Breast epithelium (tissue), 4 donors: Measurements from ENCODE around the gene CASP8. TPM values are rescaled to one million over a fixed set of nuclear protein-coding genes. Genes with fewer than 3 reads are reported as not detected.
"Not testable (repeated sequence)": the region's sequence is repeated elsewhere in the genome, so short reads cannot be mapped to it uniquely, and the experiment has no call there.

Experiments used
- DNase-seq, 2 donors: peaks; one replicate each; pipeline ENCODE4 v3.0.0-alpha.2; 2019; ENCODE audit warnings: low spot score in 2 of 2
- H3K27ac ChIP-seq, 2 donors: fragments of 200-600 bp; sonication (generic) in 1 of 2; one replicate each; pipeline ENCODE4 v1.5.1; 2016 to 2019; ENCODE audit warnings: mild to moderate bottlenecking in 1 of 2
- H3K27me3 ChIP-seq, 2 donors: fragments of 200-600 bp; sonication (generic) in 1 of 2; one replicate each; pipeline versions ENCODE4 v1.5.1 to v1.6.0; 2017 to 2019; ENCODE audit warnings: control low read depth in 1 of 2, mild to moderate bottlenecking in 1 of 2
- H3K36me3 ChIP-seq: fragments of 200-600 bp; one replicate; pipeline ENCODE4 v1.5.1; 2019
- H3K4me1 ChIP-seq, 2 donors: fragments of 200-600 bp; sonication (generic); one replicate each; pipeline ENCODE4 v1.5.1; 2016 to 2019; ENCODE audit warnings: control low read depth in 1 of 2
- H3K4me3 ChIP-seq, 3 donors: fragments of 200-600 bp; sonication (generic); 1 replicate in 2 of 3; 2 replicates in 1 of 3; pipeline ENCODE4 v1.5.1; 2016 to 2019; ENCODE audit warnings: mild to moderate bottlenecking in 3 of 3, moderate library complexity in 2 of 3
- H3K9me3 ChIP-seq, 2 donors: fragments of 200-600 bp; sonication (generic) in 1 of 2; one replicate each; pipeline ENCODE4 v1.5.1; 2016 to 2019; ENCODE audit warnings: control low read depth in 1 of 2
- CTCF ChIP-seq, 3 donors: fragments of 450-650 bp; IDR thresholded peaks; one replicate each; pipeline ENCODE4 v1.5.1; 2016 to 2017; ENCODE audit warnings: antibody characterized with exemption in 3 of 3, mild to moderate bottlenecking in 3 of 3, moderate library complexity in 3 of 3
- POLR2A ChIP-seq: fragments of 450-650 bp; IDR thresholded peaks from one replicate; pipeline ENCODE4 v1.6.1; 2016; ENCODE audit warnings: antibody characterized with exemption, mild to moderate bottlenecking, moderate library complexity
- POLR2AphosphoS5 ChIP-seq, 3 donors: sonication (generic); formaldehyde crosslinking; IDR thresholded peaks; one replicate each; pipeline ENCODE4 v1.6.1; 2017; ENCODE audit warnings: antibody characterized with exemption in 3 of 3
- intact Hi-C: fragments of 100-400 bp; cut with DNase I; formaldehyde crosslinking; loops from one replicate; pipeline ENCODE4 v1.15.1; 2023; ENCODE audit warnings: low total_unique reads
- total RNA-seq, 3 donors: library from RNA; depleted of rRNA; stranded (reverse); fragments of >200 nt; gene quantifications; one replicate each; pipeline ENCODE4 v1.1.0, GENCODE V29; 2016

The CASP8 gene
- total RNA-seq, 3 donors from 2014 or later: 18.2 to 28.8 (median 21.3) TPM

GRCh38 chr2:201279079-201279478 lies 18.7 kb downstream of the CASP8 start:
- Histone ChIP-seq H3K4me1 (no peaks in the 10 kb centered on the region), H3K4me3 (no peak overlapping the region), H3K36me3 (peaks cover 3% of the 10 kb centered on the region), H3K27me3 (no peaks in the 10 kb centered on the region), H3K9me3 (no peaks in the 10 kb centered on the region), H3K27ac (no peak overlapping the region)
- intact Hi-C loops: no loop called here
- no peak for DNase-seq
- TF ChIP-seq POLR2A: no peak
- TF ChIP-seq CTCF (IDR thresholded peaks at IDR 0.05): no peak

GRCh38 chr2:201280191-201281040 lies 20.1 kb downstream of the CASP8 start:
- Histone ChIP-seq H3K36me3 (peaks cover 3% of the 10 kb centered on the region), H3K4me3 (no peak overlapping the region), H3K4me1 (no peaks in the 10 kb centered on the region), H3K27me3 (no peaks in the 10 kb centered on the region), H3K27ac (no peak overlapping the region), H3K9me3 (no peaks in the 10 kb centered on the region)
- no peak for DNase-seq
- TF ChIP-seq POLR2AphosphoS5 (IDR thresholded peaks at IDR 0.05): no peak
- TF ChIP-seq CTCF (IDR thresholded peaks at IDR 0.05): no peak
- no peak for TF ChIP-seq POLR2A
- intact Hi-C loops: no loop called here

GRCh38 chr2:201285499-201285898 lies 25.2 kb downstream of the CASP8 start:
- H3K36me3 ChIP-seq: peaks cover 12% of the 10 kb centered on the region
- intact Hi-C loops: no loop called here
- TF ChIP-seq POLR2AphosphoS5 (IDR thresholded peaks at IDR 0.05) (no peak), POLR2A (no peak), CTCF (IDR thresholded peaks at IDR 0.05) (no peak)

GRCh38 chr2:201290457-201291148 lies 30.3 kb downstream of the CASP8 start:
- peaks cover 12% of the 10 kb centered on the region for H3K36me3 ChIP-seq

More at GRCh38 chr2:201285499-201285898, 25.2 kb downstream of the CASP8 start:
- Histone ChIP-seq H3K4me3 (no peak overlapping the region), H3K27ac (no peak overlapping the region), H3K27me3 (no peaks in the 10 kb centered on the region), H3K9me3 (no peaks in the 10 kb centered on the region), H3K4me1 (no peaks in the 10 kb centered on the region)
- DNase-seq: no peak

GRCh38 chr2:201298462-201299052 lies 38.2 kb downstream of the CASP8 start:
- Histone ChIP-seq H3K36me3 (no peaks in the 10 kb centered on the region), H3K9me3 (peaks cover 0 to 4% of the 10 kb centered on the region in 2 donors), H3K27me3 (no peaks in the 10 kb centered on the region), H3K4me3 (no peak overlapping the region), H3K4me1 (no peaks in the 10 kb centered on the region), H3K27ac (no peak overlapping the region)
- TF ChIP-seq POLR2A: no peak
- no peak for TF ChIP-seq POLR2AphosphoS5 (IDR thresholded peaks at IDR 0.05)
- no peak for TF ChIP-seq CTCF (IDR thresholded peaks at IDR 0.05)
- DNase-seq: no peak
- intact Hi-C loops: loop anchor here (5.0 kb wide), 1 partner anchor 366 kb away; no protein-coding TSS in a partner anchor

More at GRCh38 chr2:201290457-201291148, 30.3 kb downstream of the CASP8 start:
- H3K9me3 ChIP-seq, H3K27ac ChIP-seq, H3K27me3 ChIP-seq, H3K4me1 ChIP-seq, H3K4me3 ChIP-seq, intact Hi-C loops, DNase-seq: not testable (repeated sequence)

- H3K27me3 ChIP-seq, DNase-seq, H3K4me3 ChIP-seq, H3K9me3 ChIP-seq, H3K27ac ChIP-seq, H3K36me3 ChIP-seq, H3K4me1 ChIP-seq: not testable (repeated sequence)
- intact Hi-C loops: loop anchor here (5.0 kb wide), 1 partner anchor 368 kb away; no protein-coding TSS in a partner anchor
Measured at GRCh38 chr2:201299929-201300328, 39.6 kb downstream of the CASP8 start.
